AG08396 (cell line): ENCODE data around the gene GTF3C5.
"Not testable (repeated sequence)": the region's sequence is repeated elsewhere in the genome, so short reads cannot be mapped to it uniquely, and the experiment has no call there.

ENCODE experiments used
- DNase-seq: peaks from one replicate; pipeline ENCODE4 v3.0.0; 2012; ENCODE audit warnings: low spot score, mixed read lengths

GTF3C5 gene

DNA sequence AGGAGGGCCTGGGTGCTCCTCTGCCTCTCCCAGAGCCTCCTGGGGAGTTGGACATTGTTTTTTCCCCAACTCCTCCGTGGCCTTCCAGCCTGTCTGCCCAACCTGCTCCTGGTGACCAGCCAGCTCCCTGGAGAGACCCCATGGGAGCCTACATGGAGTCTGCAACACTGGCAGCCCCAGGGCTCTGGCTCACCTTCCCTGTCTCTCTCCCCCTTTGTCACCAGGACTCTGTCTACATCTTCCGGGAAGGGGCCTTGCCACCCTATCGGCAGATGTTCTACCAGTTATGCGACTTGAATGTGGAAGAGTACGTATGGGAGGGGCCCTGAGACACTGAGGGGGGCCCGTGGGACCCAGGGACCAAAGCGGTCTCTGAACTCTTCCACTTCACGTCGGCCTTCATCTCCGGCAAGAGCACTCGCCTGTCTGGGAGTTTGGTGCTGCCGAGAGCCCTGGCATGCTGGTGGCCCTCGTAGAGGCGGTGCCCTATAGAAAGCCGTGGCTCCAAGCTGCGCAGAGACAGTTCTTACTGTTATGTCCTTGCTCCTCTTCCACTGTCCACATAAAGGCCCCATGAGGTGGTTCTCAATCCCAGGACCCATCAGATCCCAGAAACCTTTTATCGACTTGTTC is 25.1 kb downstream of the GTF3C5 start:
- DNase-seq: no peak

DNA sequence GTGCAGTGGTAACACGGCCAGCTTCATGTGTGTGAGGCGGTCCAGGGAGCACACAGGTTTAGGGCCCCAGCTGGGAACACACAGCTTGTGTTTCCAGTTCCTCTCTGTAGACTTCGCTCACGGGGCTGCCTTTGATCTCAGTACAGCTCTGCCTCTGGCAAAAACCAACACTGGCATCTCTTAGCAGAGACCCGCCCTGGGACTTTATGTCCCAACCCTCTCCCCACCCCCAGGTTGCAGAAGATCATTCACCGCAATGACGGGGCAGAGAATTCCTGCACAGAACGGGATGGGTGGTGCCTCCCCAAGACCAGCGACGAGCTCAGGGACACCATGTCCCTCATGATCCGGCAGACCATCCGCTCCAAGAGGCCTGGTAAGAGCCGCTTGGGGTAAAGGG is 25.7 kb downstream of the GTF3C5 start:
- DNase-seq: no peak

DNA sequence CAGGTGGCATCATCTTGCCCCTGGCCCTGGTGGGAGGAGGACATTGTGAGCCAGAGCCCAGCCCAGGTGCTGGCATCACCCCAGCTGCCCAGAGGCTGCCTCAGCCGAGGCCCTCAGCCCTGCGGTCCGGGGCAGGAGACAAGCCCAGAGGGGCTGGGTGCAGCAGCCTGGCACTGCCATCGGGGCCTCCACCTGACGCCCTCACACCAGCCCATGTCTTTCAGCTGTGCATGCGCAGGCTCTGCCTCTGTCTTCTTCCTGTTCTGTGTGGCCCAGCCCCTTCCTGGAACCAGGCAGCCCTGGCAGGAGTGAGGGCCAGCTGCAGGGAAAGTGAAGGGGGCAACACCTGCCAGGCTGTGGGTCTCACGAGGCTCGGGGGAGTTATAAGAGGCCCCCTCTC is 26.2 kb downstream of the GTF3C5 start:
- DNase-seq: no peak

DNA sequence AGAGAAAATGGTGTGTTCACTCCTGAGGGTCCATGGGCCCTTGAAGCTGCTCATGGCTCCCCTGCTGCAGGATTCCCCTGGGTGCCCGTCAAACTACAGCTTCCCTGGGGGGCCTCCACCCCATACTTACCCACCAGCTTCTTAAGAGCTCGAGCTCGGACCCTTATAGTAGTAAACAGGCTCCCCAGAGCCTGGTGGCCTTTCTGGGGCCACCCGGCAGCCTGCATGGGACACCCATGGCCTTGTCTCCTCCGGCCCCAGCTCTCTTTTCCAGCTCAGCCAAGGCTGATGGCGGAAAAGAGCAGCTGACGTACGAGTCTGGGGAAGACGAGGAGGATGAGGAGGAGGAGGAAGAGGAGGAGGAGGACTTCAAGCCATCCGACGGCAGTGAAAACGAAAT is 26.8 kb downstream of the GTF3C5 start:
- DNase-seq: no peak

- no peak for DNase-seq
Measured at GRCh38 chr9:133058071-133058470, 27.3 kb downstream of the GTF3C5 start.

DNA sequence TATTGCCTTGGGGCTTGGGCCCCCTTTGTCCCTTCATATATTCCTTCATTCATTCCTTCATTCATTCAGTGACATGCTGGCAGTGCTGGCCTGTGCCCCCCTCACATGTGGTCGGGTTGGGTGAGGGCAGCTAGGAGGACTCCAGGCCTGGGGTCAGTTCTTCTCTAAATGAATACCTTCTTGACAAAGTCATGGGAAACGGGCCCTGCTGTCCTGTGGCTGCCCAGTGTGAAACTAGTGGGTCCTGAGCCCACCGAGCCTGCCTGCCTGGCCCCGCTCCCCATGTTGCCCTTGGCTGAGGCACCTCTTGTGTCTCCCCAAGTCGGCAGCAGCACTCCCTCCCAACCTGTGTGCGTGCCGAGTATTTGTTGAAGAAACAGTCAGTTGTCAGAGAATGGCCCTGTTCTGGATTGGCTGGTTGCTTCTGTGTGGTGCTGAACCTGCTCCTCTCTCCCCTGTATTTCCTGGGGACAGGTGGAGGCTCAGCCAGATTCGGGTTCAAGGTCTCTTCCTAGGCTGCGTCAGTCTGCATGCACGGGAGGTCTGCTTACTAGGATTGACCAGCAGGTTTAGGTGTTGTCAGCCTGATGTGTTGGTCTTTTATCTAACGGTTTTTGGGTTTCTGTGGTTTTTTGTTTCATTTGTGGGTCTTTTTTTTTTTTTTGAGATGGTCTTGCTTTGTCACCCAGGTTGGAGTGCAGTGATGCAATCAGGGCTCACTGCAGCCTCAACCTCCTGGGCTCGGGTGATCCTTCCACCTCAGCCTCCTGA is 27.9 kb downstream of the GTF3C5 start:
- no peak for DNase-seq

GRCh38 chr9:133059623-133060022 is 28.8 kb downstream of the GTF3C5 start:
- no peak for DNase-seq

- DNase-seq: no peak
Measured at GRCh38 chr9:133060417-133060841, 29.6 kb downstream of the GTF3C5 start.

GRCh38 chr9:133061019-133061763 is 30.4 kb downstream of the GTF3C5 start:
- not testable (repeated sequence) for DNase-seq

GRCh38 chr9:133061764-133062145 is 31.0 kb downstream of the GTF3C5 start, which contains the start of gene CEL:
Gene CEL, plus strand, starts transcription at chr9:133061981. Its CDS starts 22 bp downstream, at chr9:133062003.
- DNase-seq: not testable (repeated sequence)

- DNase-seq: not testable (repeated sequence)
Measured at GRCh38 chr9:133062569-133062968, 31.8 kb downstream of the GTF3C5 start.

GRCh38 chr9:133063159-133063499 is 32.3 kb downstream of the GTF3C5 start:
- DNase-seq: no peak

DNA sequence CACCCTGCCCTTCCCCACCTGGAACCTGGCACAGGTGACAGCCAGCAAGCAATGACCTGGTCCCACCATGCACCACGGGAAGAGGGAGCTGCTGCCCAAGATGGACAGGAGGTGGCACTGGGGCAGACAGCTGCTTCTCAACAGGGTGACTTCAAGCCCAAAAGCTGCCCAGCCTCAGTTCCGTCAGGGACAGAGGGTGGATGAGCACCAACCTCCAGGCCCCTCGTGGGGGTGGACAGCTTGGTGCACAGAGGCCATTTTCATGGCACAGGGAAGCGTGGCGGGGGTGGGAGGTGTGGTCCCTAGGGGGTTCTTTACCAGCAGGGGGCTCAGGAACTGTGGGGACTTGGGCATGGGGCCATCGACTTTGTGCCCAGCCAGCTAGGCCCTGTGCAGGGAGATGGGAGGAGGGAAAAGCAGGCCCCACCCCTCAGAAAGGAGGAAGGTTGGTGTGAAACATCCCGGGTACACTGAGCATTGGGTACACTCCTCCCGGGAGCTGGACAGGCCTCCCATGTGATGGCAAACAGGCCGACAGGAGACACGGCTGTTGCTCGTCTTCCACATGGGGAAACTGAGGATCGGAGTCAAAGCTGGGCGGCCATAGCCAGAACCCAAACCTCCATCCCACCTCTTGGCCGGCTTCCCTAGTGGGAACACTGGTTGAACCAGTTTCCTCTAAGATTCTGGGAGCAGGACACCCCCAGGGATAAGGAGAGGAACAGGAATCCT is 32.9 kb downstream of the GTF3C5 start:
- DNase-seq: no peak

GRCh38 chr9:133064241-133065069 is 33.7 kb downstream of the GTF3C5 start:
- no peak for DNase-seq

DNA sequence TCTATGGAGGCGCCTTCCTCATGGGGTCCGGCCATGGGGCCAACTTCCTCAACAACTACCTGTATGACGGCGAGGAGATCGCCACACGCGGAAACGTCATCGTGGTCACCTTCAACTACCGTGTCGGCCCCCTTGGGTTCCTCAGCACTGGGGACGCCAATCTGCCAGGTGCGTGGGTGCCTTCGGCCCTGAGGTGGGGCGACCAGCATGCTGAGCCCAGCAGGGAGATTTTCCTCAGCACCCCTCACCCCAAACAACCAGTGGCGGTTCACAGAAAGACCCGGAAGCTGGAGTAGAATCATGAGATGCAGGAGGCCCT is 34.2 kb downstream of the GTF3C5 start:
- no peak for DNase-seq

- DNase-seq: no peak
Measured at GRCh38 chr9:133066181-133066983, 35.6 kb downstream of the GTF3C5 start.

GRCh38 chr9:133067006-133067405 is 36.2 kb downstream of the GTF3C5 start:
- DNase-seq: no peak

GRCh38 chr9:133067813-133068212 is 37.0 kb downstream of the GTF3C5 start:
- no peak for DNase-seq

- not testable (repeated sequence) for DNase-seq
Measured at GRCh38 chr9:133068431-133068830, 37.6 kb downstream of the GTF3C5 start.

DNA sequence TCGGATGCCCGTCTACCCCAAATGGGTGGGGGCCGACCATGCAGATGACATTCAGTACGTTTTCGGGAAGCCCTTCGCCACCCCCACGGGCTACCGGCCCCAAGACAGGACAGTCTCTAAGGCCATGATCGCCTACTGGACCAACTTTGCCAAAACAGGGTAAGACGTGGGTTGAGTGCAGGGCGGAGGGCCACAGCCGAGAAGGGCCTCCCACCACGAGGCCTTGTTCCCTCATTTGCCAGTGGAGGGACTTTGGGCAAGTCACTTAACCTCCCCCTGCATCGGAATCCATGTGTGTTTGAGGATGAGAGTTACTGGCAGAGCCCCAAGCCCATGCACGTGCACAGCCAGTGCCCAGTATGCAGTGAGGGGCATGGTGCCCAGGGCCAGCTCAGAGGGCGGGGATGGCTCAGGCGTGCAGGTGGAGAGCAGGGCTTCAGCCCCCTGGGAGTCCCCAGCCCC is 39.7 kb downstream of the GTF3C5 start:
- not testable (repeated sequence) for DNase-seq

DNA sequence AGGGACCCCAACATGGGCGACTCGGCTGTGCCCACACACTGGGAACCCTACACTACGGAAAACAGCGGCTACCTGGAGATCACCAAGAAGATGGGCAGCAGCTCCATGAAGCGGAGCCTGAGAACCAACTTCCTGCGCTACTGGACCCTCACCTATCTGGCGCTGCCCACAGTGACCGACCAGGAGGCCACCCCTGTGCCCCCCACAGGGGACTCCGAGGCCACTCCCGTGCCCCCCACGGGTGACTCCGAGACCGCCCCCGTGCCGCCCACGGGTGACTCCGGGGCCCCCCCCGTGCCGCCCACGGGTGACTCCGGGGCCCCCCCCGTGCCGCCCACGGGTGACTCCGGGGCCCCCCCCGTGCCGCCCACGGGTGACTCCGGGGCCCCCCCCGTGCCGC is 40.2 kb downstream of the GTF3C5 start:
- DNase-seq: not testable (repeated sequence)
